Breast epithelium (tissue), 4 donors: ENCODE results near the gene SRSF8. TPM values are rescaled to one million over a fixed set of nuclear protein-coding genes. Genes with fewer than 3 reads are reported as not detected.

ENCODE experiments used
- DNase-seq, 2 donors: peaks; one replicate each; pipeline ENCODE4 v3.0.0-alpha.2; 2019; ENCODE audit warnings: low spot score in 2 of 2
- H3K27ac ChIP-seq, 2 donors: fragments of 200-600 bp; sonication (generic) in 1 of 2; one replicate each; pipeline ENCODE4 v1.5.1; 2016 to 2019; ENCODE audit warnings: mild to moderate bottlenecking in 1 of 2
- H3K27me3 ChIP-seq, 2 donors: fragments of 200-600 bp; sonication (generic) in 1 of 2; one replicate each; pipeline versions ENCODE4 v1.5.1 to v1.6.0; 2017 to 2019; ENCODE audit warnings: control low read depth in 1 of 2, mild to moderate bottlenecking in 1 of 2
- H3K36me3 ChIP-seq: fragments of 200-600 bp; one replicate; pipeline ENCODE4 v1.5.1; 2019
- H3K4me1 ChIP-seq, 2 donors: fragments of 200-600 bp; sonication (generic); one replicate each; pipeline ENCODE4 v1.5.1; 2016 to 2019; ENCODE audit warnings: control low read depth in 1 of 2
- H3K4me3 ChIP-seq, 3 donors: fragments of 200-600 bp; sonication (generic); 1 replicate in 2 of 3; 2 replicates in 1 of 3; pipeline ENCODE4 v1.5.1; 2016 to 2019; ENCODE audit warnings: mild to moderate bottlenecking in 3 of 3, moderate library complexity in 2 of 3
- H3K9me3 ChIP-seq, 2 donors: fragments of 200-600 bp; sonication (generic) in 1 of 2; one replicate each; pipeline ENCODE4 v1.5.1; 2016 to 2019; ENCODE audit warnings: control low read depth in 1 of 2
- POLR2A ChIP-seq: fragments of 450-650 bp; IDR thresholded peaks from one replicate; pipeline ENCODE4 v1.6.1; 2016; ENCODE audit warnings: antibody characterized with exemption, mild to moderate bottlenecking, moderate library complexity
- POLR2AphosphoS5 ChIP-seq, 3 donors: sonication (generic); formaldehyde crosslinking; IDR thresholded peaks; one replicate each; pipeline ENCODE4 v1.6.1; 2017; ENCODE audit warnings: antibody characterized with exemption in 3 of 3
- intact Hi-C: fragments of 100-400 bp; cut with DNase I; formaldehyde crosslinking; loops from one replicate; pipeline ENCODE4 v1.15.1; 2023; ENCODE audit warnings: low total_unique reads
- total RNA-seq, 3 donors: library from RNA; depleted of rRNA; stranded (reverse); fragments of >200 nt; gene quantifications; one replicate each; pipeline ENCODE4 v1.1.0, GENCODE V29; 2016
- TF ChIP-seq, protein P1 (sequence below), 3 donors: fragments of 450-650 bp; IDR thresholded peaks; one replicate each; pipeline ENCODE4 v1.5.1; 2016 to 2017; ENCODE audit warnings: antibody characterized with exemption in 3 of 3, mild to moderate bottlenecking in 3 of 3, moderate library complexity in 3 of 3

SRSF8 gene
- total RNA-seq, 3 donors from 2014 or later, result 35.4 to 52.4 (median 36.1) TPM

DNA sequence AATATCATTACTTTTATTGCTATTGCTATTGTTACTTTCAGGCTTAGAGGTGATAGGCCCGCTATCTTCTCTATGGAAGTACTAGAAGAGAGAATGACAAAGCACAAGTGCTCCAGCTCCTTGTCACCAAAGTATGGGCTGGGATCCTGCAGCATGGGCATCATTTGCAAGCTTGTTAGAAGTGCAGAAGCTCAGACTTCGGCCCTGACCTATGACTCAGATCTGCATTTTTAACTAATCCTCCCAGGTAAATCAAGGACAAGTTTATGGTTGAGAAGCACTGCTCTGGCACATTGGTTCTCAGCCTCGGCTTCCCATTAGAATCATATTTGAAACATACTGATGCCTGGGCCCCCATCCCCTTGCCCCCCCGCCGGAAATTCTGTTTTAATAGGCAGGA, 14.3 kb downstream of the SRSF8 start:
- intact Hi-C loops, result no loop called here
- no peak overlapping the region for H3K4me3 ChIP-seq
- peak overlapping the region; percentile 49 to 72 for H3K27ac ChIP-seq
- no peaks in the 10 kb centered on the region for H3K27me3 ChIP-seq
- TF ChIP-seq, protein P1, sequence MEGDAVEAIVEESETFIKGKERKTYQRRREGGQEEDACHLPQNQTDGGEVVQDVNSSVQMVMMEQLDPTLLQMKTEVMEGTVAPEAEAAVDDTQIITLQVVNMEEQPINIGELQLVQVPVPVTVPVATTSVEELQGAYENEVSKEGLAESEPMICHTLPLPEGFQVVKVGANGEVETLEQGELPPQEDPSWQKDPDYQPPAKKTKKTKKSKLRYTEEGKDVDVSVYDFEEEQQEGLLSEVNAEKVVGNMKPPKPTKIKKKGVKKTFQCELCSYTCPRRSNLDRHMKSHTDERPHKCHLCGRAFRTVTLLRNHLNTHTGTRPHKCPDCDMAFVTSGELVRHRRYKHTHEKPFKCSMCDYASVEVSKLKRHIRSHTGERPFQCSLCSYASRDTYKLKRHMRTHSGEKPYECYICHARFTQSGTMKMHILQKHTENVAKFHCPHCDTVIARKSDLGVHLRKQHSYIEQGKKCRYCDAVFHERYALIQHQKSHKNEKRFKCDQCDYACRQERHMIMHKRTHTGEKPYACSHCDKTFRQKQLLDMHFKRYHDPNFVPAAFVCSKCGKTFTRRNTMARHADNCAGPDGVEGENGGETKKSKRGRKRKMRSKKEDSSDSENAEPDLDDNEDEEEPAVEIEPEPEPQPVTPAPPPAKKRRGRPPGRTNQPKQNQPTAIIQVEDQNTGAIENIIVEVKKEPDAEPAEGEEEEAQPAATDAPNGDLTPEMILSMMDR (IDR thresholded peaks at IDR 0.05), result no peak
- TF ChIP-seq POLR2A (no peak), POLR2AphosphoS5 (IDR thresholded peaks at IDR 0.05) (no peak)
- H3K36me3 ChIP-seq, result no peaks in the 10 kb centered on the region
- H3K4me1 ChIP-seq, result no peaks in the 10 kb centered on the region
- no peaks in the 10 kb centered on the region for H3K9me3 ChIP-seq
- DNase-seq, result no peak

DNA sequence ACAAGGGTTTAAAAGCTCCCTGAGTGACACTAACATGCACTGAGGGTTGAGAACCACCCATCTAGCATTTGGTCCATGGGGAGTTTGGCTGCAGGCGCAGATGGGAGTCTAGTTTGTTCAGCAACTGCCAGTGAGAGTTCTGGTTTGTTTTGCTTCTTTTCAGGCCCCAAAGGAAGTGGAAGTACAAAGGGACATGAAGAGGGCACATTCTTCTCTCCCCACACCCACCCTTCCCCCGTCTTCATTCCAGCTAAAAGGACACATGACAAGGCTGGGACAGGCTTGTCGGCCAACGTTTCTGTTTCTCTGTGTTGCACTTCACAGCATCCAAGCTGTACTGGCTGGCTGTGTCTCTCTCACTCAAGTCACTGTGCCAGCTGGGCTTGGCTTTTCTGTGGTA, 14.7 kb downstream of the SRSF8 start:
- H3K27ac ChIP-seq, result peak overlapping the region; percentile 49 to 72
- intact Hi-C loops, result no loop called here
- no peaks in the 10 kb centered on the region for H3K4me1 ChIP-seq
- no peaks in the 10 kb centered on the region for H3K9me3 ChIP-seq
- H3K27me3 ChIP-seq, result no peaks in the 10 kb centered on the region
- peak in 1 of 3 donors; percentile 31 for TF ChIP-seq POLR2AphosphoS5 (IDR thresholded peaks at IDR 0.05)
- no peak for TF ChIP-seq POLR2A
- H3K4me3 ChIP-seq, result no peak overlapping the region
- DNase-seq, result peak in 1 of 2 donors; percentile 85
- no peaks in the 10 kb centered on the region for H3K36me3 ChIP-seq

GRCh38 chr11:95082576-95083001, 15.9 kb downstream of the SRSF8 start:
- H3K9me3 ChIP-seq, result no peaks in the 10 kb centered on the region
- TF ChIP-seq POLR2A (no peak), POLR2AphosphoS5 (IDR thresholded peaks at IDR 0.05) (no peak)
- TF ChIP-seq, protein P1 (IDR thresholded peaks at IDR 0.05), result no peak
- no peak for DNase-seq
- H3K27ac ChIP-seq, result peak overlapping the region; percentile 49 to 72
- no peaks in the 10 kb centered on the region for H3K36me3 ChIP-seq
- intact Hi-C loops, result no loop called here
- H3K4me3 ChIP-seq, result no peak overlapping the region
- H3K4me1 ChIP-seq, result no peaks in the 10 kb centered on the region
- H3K27me3 ChIP-seq, result no peaks in the 10 kb centered on the region

- Histone ChIP-seq H3K4me1 (no peaks in the 10 kb centered on the region), H3K9me3 (no peaks in the 10 kb centered on the region), H3K36me3 (no peaks in the 10 kb centered on the region), H3K27me3 (no peaks in the 10 kb centered on the region), H3K27ac (no peak overlapping the region), H3K4me3 (no peak overlapping the region)
- DNase-seq, result no peak
- intact Hi-C loops, result no loop called here
- TF ChIP-seq, protein P1 (IDR thresholded peaks at IDR 0.05), result no peak
- no peak for TF ChIP-seq POLR2A
- TF ChIP-seq POLR2AphosphoS5 (IDR thresholded peaks at IDR 0.05), result no peak
These were observed 17.8 kb downstream of the SRSF8 start for GRCh38 chr11:95084509-95084908.

DNA sequence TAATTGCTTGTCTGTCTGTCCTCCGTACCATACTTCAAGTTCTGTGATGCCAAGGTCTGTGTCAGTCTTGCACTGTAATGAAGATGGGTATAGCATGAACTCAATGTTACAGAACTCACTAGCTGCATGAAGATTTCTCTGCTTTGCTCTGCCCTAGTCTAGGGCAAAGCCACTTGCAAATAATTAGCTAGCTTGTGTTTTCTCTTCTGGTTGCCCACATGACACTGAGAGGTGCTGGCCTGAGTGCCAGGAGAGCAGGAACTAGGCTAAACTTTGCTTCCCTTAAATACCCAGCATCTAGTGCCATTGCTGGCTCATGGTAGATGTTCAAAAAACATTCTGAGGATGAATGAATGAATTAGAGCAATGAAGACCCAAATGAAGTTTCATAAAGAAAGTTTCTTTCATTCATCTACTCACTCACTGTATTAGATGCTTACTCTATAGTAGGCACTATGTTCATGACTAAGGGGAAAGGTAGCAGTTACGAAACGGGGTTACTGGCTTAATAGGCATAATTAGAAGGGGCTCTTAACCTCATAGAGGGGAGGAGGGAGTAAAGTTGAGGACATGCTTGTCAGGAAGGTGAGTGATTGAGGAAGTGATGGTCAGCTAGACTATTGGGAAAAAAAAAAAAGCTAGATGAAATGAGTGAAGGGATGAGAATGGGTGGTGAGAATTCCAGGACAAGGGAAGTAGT, 18.5 kb downstream of the SRSF8 start:
- no peak for DNase-seq
- H3K4me1 ChIP-seq, result no peaks in the 10 kb centered on the region
- H3K27me3 ChIP-seq, result no peaks in the 10 kb centered on the region
- no peak overlapping the region for H3K4me3 ChIP-seq
- intact Hi-C loops, result no loop called here
- H3K9me3 ChIP-seq, result no peaks in the 10 kb centered on the region
- TF ChIP-seq POLR2AphosphoS5 (IDR thresholded peaks at IDR 0.05) (no peak), POLR2A (no peak)
- TF ChIP-seq, protein P1 (IDR thresholded peaks at IDR 0.05), result no peak
- H3K27ac ChIP-seq, result no peak overlapping the region
- no peaks in the 10 kb centered on the region for H3K36me3 ChIP-seq
